HG02943 (cell line): ENCODE data around the gene FITM1.

Experiments used
- ATAC-seq: cut with Tn5 transposase; IDR thresholded peaks from one replicate; pipeline ENCODE4 v1.9.1; 2021; ENCODE audit warnings: mild to moderate bottlenecking, low read depth, moderate library complexity; ENCODE audit not compliant: unreplicated experiment

The FITM1 gene

DNA sequence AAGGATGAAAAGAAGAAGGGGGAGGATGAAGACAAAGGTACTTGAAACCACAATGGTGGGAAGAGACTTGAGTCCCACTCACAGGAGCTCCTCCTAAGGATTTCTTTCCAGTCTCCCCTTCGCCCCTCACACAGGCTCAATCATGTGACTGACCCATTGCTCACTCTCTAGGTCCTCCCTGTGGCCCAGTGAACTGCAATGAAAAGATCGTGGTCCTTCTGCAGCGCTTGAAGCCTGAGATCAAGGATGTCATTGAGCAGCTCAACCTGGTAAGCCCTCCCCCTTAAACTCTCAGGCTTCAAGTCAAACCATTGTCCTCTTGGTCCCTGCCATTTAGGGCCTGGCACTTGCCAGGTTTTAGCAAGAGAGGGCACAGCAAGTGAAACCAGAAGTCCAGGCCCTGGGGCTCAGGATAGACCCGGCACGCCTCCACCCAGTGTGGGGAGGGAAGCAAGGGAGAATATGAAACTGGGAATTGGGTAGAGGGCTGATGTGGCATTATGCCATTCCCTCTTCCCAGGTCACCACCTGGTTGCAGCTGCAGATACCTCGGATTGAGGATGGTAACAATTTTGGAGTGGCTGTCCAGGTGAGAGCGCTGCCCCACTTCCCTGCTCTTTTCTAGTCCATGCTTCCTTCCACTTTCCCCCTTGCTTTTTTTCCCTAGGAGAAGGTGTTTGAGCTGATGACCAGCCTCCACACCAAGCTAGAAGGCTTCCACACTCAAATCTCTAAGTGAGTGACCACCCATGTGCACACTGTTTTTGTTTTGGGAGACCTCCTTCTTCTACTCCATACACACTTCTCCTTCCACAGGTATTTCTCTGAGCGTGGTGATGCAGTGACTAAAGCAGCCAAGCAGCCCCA is 7.3 kb downstream of the FITM1 start:
- no peak for ATAC-seq

DNA sequence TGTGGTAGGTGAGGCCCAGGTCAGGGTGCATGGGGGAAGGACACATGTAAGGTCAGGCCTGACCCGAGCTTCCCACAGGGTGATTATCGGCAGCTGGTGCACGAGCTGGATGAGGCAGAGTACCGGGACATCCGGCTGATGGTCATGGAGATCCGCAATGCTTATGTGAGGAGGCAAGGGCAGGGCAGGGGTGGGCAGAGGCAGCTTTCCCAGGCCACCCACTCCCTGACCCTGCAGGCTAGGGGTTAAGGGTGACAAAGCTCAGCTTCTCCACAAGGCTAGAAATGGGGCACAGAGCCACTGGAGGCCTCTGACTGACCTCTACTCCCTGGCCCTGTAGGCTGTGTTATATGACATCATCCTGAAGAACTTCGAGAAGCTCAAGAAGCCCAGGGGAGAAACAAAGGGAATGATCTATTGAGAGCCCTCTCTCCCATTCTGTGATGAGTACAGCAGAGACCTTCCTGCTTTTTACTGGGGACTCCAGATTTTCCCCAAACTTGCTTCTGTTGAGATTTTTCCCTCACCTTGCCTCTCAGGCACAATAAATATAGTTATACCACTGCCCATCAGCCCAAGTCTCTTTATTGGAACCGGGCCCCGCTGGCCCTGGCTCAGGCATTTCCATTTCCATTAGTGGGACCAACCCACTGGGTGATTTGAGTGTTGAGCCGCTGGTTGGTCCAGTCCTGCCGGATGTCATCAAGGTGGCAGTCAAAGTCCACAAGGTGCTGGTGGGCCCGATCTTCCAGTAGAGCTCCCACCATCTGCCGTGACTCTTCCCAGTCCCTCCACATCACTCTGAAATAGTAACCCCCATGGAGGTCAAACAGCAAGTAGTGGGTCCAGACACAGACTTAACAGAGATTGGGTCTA is 8.2 kb downstream of the FITM1 start:
- no peak for ATAC-seq

DNA sequence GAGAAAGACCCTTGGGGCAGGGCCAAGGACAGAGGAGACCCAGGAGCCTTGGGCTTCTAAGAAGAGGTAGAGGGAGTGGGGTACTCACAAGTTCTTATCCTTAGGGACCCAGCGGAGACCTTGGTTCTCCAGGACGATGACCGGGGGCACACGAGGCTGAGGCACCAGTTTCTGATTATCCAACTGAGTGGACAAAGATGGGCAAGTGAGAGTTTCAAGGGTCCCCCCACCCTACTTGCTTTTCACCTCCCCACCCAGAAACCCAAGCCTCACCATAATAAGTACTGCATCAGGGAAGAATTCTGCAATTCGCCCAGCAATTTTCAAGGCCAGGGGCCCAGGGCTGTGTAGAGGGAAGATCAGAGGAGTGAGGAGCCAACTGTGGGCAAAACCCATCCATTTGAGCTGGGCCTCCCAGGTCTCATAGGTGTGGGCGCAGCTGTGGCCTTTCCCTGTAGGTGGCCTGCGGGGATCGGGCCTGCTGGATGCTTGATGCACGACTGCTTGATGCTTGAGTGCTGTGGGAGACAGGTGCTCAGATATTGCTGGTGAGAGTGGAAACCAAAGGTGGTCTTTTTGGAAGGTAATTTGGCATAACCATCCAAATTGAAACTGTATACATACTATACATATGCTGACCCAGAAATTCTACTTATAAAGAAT is 8.9 kb downstream of the FITM1 start:
- ATAC-seq = no peak

DNA sequence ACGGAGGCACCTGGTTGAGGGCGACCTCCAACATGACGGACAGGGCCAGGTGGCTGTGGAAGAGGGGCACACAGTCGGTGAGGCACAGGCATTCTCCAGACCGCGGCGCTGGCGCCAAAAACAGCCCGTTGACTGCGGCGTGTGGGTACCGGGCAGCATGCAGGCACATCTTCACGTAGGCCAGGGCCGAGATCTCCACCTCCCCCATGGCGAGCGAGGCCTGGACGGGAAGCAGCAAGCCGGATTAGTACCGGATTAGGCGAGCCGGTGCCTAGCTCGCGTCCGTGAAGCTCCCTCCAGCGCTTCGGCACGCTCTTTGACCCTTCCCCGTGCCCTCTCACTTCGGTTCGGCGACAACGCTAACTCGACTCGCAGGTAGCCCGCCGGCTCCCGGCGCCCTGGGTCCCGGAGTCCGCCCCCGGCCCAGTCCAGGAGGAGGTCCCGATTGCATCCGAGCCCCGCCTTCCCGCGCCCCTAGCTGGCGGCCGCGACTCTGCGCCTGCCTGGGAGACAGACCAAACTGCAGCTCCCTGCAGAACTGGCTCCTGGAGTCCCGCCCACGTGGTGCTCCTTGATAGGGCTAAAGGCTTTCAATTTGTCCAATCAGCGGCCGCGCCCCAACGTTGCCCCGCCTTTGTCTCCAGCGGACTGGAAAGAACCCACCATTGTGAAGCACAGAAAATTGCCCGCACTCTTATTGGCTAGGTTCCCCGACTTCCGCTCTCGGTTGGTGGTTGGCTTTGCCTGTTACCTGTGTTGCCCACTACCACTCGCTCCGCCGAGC is 10.8 kb downstream of the FITM1 start, which contains the start of gene EMC9:
TSS of gene EMC9 (minus strand) at position 495 of the 784 bp plus-strand sequence. CDS start at position 208, 287 bp downstream.
- ATAC-seq = peak; percentile 83

DNA sequence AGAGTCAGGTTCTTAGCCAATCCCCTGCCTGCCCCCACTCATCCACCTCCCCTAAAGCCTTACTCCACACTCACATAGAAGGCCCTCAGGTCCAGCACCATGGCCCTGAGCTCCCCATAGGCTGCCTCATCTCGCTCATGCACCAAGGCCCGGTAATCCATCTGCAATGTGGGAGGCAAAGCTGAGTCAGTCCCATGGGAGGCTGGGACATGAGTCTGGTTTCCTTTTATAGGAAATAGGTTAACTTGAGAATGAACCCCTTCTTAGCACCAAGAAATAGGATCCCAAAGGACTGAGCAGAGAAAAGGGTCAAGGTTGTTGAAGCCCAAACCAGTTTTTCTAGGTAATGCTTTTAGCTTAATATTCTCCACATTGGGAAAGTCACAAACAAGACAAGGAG is 13.1 kb downstream of the FITM1 start:
- no peak for ATAC-seq

DNA sequence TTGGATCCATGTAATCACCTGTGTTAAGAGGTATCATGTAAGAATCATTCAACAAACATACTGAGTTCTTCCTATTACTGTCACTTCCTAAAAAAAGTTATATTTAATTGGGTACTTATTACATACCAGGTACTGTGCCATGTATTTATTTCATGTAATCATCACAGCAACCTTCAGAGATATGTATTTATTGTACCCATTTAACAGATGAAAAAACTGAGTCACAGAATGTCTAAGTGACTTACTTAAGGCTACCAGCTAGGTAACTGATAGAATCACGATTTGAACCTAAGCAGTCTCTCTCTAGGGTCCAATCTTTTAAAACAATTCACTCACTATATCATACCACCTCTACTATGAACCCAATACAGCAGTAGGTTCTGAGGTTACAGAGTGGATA is 14.0 kb downstream of the FITM1 start:
- no peak for ATAC-seq

DNA sequence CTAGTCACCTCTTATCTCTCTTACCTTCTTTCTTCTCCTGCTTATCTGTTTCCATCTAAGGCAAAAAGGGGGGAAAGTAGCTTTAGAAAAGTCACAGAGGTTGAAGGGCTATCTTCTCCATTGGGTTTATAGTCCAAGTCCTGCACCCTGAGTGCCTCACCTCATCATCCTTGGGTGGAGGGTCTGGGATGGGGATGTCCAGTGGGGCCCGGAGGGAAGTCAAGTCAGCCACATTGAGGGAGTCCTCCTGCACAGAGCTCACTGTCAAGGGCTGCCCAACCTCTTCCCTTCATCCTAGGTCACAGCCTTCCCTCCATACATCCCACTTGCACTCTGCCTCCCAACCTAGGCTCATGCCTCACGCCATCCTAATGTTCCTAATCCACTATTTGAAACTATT is 14.8 kb downstream of the FITM1 start:
- ATAC-seq = no peak

DNA sequence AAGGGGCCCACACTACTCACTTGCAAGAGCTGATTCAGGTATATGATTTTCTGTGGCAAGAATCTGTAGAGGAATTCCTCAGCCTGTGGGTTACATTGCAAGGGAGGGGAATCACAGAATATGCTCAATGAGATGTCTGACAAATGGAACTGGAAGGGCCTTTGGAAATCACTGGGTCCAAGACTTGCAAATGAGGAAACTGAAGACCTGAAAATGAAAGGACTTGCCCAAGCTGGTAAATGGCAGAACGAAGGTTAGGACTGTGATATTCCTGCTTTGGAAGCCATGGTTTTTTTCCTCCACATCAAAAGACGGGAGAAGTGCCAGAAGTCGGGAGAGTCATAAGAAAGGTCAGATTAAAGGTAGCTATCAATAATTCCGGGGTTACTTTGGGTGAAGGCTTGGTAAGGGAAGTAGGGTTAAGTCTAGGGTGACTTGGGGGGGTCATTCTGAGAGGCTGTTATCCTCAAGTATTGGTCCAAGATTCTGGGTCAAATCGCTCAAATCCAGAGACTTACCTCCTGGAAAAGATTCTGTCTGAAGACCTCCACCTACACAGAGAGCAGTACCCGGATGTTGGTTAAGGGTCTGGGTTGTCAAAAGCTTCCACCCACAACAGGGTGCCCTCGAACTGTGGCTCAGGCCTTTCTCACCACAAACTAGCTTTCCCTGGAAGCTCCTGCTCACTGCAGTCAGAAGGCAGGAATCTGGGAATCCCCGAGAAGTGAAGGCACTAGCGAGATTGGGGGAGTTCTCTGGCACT is 15.4 kb downstream of the FITM1 start:
- ATAC-seq = no peak

DNA sequence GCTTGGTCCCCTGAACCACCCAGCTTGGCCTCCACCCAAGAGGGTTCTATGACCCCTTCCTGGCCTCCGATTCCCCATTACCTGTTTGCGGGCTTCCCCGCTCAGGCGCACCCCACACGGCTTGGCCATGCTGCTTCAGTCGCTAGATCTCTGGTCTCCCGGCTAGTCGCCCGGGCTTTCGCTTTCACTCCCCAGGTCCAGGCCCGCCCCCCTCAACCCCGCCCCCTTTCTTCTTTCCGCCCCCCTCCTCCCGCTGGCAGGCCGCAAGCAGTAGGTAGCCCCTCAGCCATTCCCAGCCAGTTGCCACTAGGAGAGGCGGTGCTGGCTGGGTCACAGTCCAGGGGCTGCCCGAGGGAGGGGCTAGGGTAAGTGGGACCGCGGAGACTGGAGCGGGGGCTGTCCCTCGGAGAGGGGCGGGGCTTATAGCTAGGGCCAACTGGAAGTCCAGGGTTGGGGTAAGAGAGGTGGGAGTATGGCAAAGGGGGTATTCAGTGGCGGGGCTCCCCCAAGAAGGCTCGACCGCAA is 16.1 kb downstream of the FITM1 start, which contains the start of gene PSME2:
TSS of gene PSME2 (minus strand) at position 158 of the 525 bp plus-strand sequence. CDS start at position 129, 29 bp downstream.
- ATAC-seq = peak; percentile 55

DNA sequence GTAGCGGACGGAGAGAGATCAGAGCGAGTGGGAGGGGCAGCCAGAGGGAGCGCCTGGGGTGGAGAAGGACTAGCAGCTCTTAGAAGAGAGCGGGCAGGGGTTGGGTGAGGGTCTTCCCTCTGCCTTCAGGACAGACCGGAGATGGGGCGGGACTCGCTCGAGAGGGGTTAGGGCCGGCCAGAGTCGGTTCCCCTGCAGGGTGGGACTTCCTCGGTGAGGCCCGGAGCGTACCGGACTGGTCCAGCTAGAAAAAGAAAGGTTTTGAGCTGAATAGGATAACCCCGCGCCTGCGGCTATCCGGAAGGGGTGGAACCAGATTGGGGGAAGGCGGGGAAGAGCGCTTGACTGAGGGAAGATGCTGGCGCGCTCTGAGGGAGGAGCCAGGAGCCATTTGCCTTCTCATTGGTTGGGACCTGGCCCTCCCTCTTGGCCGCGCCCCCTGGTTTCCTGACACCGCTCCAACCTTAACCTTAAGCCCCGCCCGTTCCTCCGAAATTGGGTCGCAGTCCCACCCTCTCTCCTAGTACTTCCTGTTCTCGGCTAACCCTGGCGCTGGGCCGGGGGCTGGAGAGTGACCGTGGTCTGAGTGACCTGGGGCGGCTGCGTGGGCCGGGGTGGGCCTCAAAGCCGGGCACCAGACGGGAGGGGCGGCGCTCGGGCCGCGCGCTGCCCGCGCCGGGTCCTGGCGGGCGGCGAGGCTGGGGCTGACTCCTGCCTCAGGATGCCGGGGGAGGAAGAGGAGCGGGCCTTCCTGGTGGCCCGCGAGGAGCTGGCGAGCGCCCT is 16.7 kb downstream of the FITM1 start, which contains the start of gene RNF31:
TSS of gene RNF31 (plus strand) at position 521 of the 783 bp plus-strand sequence. CDS start at position 722, 201 bp downstream.
- peak; percentile 80 for ATAC-seq

DNA sequence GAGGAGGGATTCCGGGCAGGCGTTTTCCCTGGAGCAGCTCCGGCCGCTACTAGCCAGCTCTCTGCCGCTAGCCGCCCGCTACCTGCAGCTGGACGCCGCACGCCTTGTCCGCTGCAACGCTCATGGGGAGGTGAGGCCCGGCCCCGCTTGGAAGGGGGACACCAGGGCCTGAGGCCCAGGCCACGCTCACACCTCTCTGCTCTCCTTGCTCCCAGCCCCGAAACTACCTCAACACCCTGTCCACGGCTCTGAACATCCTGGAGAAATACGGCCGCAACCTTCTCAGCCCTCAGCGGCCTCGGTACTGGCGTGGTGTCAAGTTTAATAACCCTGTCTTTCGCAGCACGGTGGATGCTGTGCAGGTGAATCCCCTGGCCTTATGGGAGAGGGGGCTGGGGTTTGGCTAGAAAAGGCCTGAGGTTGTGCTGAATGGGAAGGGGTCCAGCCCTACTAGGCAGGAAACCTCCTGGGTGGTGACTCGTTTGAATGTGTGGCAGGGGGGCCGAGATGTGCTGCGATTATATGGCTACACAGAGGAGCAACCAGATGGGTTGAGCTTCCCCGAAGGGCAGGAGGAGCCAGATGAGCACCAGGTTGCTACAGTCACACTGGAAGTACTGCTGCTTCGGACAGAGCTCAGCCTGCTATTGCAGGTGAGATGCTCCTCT is 17.4 kb downstream of the FITM1 start:
- no peak for ATAC-seq

DNA sequence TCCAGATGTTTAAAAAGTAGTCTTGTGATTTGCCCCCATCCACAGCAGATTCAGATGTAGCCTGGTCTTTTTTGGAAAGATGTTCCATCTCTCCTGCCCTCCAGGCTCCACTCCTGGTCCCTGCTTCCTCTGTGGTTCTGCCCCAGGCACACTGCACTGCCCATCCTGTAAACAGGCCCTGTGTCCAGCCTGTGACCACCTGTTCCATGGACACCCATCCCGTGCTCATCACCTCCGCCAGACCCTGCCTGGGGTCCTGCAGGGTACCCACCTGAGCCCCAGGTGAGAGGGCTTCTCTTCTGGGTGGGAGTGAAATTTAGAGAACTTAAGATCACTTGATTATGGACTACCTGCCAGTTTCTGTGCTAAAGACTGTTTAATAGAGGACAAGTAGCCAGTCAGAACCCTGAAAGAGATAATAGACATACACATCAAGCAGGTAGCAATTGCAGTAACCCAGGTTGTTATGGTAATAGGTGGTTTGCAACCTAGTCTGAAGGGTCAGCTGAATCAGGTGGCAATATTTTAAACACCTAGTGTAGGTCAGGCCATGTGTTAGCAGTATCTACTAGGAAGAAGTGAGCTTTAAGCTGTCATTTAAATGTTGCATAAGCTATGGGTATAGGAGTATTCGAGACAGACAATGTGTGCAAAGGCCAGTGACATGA is 19.0 kb downstream of the FITM1 start:
- ATAC-seq = no peak

DNA sequence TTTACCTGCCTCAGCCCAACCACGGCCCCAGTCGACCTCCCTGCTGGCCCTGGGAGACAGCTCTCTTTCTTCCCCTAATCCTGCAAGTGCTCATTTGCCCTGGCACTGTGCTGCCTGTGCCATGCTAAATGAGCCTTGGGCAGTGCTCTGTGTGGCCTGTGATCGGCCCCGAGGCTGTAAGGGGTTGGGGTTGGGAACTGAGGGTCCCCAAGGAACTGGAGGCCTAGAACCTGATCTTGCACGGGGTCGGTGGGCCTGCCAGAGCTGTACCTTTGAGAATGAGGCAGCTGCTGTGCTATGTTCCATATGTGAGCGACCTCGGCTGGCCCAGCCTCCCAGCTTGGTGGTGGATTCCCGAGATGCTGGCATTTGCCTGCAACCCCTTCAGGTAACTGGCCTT is 19.6 kb downstream of the FITM1 start:
- ATAC-seq = no peak

DNA sequence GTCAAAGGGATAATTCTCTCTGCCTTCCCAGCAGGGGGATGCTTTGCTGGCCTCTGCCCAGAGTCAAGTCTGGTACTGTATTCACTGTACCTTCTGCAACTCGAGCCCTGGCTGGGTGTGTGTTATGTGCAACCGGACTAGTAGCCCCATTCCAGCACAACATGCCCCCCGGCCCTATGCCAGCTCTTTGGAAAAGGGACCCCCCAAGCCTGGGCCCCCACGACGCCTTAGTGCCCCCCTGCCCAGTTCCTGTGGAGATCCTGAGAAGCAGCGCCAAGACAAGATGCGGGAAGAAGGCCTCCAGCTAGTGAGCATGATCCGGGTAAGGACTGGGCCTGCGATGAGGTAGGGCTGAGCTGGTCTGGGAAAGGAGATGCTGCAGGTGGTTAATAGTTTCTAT is 20.1 kb downstream of the FITM1 start:
- no peak for ATAC-seq

DNA sequence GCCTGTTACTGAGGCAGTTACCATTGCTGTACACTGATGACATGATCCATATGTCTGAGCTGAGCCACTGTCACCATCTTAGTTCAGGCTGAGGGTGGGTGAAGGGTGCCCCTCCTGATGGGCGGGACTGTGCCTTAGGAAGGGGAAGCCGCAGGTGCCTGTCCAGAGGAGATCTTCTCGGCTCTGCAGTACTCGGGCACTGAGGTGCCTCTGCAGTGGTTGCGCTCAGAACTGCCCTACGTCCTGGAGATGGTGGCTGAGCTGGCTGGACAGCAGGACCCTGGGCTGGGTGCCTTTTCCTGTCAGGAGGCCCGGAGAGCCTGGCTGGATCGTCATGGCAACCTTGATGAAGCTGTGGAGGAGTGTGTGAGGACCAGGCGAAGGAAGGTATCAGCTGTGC is 20.5 kb downstream of the FITM1 start:
- ATAC-seq = no peak

DNA sequence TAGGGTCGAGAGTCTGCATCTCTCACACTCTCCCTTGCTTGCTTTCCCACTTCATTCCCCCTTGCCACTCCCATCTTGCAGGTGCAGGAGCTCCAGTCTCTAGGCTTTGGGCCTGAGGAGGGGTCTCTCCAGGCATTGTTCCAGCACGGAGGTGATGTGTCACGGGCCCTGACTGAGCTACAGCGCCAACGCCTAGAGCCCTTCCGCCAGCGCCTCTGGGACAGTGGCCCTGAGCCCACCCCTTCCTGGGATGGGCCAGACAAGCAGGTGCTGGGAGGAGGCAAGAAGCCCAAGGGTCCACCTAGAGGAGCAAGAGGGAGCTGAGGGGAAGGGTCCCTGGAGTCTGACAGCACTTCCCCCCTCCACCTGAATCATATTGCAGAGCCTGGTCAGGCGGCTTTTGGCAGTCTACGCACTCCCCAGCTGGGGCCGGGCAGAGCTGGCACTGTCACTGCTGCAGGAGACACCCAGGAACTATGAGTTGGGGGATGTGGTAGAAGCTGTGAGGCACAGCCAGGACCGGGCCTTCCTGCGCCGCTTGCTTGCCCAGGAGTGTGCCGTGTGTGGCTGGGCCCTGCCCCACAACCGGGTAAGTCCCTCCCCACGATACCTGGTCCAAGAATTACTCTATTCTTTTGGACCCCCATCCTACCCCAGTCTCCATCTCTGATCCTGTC is 21.1 kb downstream of the FITM1 start:
- ATAC-seq = no peak

DNA sequence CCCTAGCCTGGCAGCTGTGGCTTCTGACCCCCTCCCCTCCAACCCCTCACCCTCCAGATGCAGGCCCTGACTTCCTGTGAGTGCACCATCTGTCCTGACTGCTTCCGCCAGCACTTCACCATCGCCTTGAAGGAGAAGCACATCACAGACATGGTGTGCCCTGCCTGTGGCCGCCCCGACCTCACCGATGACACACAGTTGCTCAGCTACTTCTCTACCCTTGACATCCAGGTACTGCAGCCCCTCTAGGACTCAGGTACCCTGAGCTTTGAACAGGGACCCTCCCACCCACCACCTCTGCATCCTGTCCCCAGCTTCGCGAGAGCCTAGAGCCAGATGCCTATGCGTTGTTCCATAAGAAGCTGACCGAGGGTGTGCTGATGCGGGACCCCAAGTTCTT is 24.6 kb downstream of the FITM1 start:
- ATAC-seq = no peak
